SU-DHL-6 (cell line): Measurements from ENCODE around the gene AGAP3.

Source experiments
- EZH2phosphoT487 ChIP-seq: fragments of 200-600 bp; sonication (generic), shearing (Covaris generic); conservative IDR thresholded peaks from 2 replicates; pipeline ENCODE4 v1.6.1; 2018; ENCODE audit warnings: mild to moderate bottlenecking, antibody characterized with exemption, low read length, moderate library complexity, mixed read lengths
- TF ChIP-seq, protein P1 (sequence below): fragments of 200-600 bp; sonication (generic); IDR thresholded peaks from one replicate; pipeline ENCODE4 v1.5.1; 2017; ENCODE audit warnings: antibody characterized with exemption, mild to moderate bottlenecking, low read length, moderate library complexity; ENCODE audit not compliant: insufficient read depth, poor library complexity, severe bottlenecking

DNA sequence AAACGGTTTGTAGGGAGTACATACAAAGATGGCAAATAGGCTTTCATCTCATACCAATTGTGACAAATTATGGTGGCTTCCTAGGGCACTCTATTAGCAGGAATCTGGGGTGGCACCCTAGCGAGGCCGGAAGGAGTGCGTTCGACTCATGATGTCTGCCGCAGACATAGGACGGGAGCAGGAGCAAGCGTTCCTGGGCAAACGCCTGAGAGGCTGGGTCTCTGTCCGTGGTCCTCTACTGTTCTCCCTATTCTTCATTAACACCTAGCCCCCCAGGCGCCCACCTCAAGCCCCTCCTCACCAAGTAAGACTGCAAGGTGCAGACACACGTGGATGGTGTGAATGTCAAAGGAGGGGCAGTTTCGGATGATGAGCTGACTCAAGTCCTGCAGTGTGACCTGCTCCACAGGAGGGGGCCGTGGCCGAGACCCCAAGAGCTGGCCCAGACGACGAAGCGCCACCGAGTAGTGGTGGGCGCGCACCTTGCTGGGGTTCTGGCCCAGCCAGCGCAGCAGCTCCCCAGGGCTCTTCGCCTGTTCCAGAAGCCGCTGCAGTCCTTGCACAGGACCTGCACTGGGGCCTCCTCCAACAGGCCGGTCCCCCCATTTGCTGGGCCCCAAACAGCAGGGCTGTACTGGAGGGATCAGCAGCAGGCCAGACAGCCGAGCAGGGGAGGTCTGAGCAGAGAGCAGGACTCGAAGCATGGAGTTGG is 6.9 kb upstream of the AGAP3 start:
- TF ChIP-seq, protein P1, sequence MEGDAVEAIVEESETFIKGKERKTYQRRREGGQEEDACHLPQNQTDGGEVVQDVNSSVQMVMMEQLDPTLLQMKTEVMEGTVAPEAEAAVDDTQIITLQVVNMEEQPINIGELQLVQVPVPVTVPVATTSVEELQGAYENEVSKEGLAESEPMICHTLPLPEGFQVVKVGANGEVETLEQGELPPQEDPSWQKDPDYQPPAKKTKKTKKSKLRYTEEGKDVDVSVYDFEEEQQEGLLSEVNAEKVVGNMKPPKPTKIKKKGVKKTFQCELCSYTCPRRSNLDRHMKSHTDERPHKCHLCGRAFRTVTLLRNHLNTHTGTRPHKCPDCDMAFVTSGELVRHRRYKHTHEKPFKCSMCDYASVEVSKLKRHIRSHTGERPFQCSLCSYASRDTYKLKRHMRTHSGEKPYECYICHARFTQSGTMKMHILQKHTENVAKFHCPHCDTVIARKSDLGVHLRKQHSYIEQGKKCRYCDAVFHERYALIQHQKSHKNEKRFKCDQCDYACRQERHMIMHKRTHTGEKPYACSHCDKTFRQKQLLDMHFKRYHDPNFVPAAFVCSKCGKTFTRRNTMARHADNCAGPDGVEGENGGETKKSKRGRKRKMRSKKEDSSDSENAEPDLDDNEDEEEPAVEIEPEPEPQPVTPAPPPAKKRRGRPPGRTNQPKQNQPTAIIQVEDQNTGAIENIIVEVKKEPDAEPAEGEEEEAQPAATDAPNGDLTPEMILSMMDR, result no peak
- no peak for TF ChIP-seq EZH2phosphoT487
